ENCODE results near the gene GRIFIN.

The GRIFIN gene

GRCh38 chr7:2476298-2476697 lies at the start of gene GRIFIN:
TSS of gene GRIFIN (minus strand) at chr7:2476398. CDS start at chr7:2476383, 15 bp downstream.
- in situ Hi-C loops (cut with MboI; ENCODE audit: low sequenced_read_pairs) = no loop called here

GRCh38 chr7:2524808-2525657 lies 48.8 kb upstream of the GRIFIN start:
- in situ Hi-C loops (cut with MboI; ENCODE audit: low sequenced_read_pairs) = no loop called here

- in situ Hi-C loops (cut with MboI; ENCODE audit: low sequenced_read_pairs) = no loop called here
Measured at GRCh38 chr7:2523941-2524807, 48.0 kb upstream of the GRIFIN start.

GRCh38 chr7:2523461-2523936 lies 47.3 kb upstream of the GRIFIN start:
- in situ Hi-C loops (cut with MboI; ENCODE audit: low sequenced_read_pairs) = no loop called here

GRCh38 chr7:2522780-2523433 lies 46.7 kb upstream of the GRIFIN start:
- in situ Hi-C loops (cut with MboI; ENCODE audit: low sequenced_read_pairs) = no loop called here

- in situ Hi-C loops (cut with MboI; ENCODE audit: low sequenced_read_pairs) = no loop called here
Measured at GRCh38 chr7:2521952-2522591, 45.9 kb upstream of the GRIFIN start.

GRCh38 chr7:2521341-2521745 lies 45.1 kb upstream of the GRIFIN start:
- in situ Hi-C loops (cut with MboI; ENCODE audit: low sequenced_read_pairs) = no loop called here

- in situ Hi-C loops (cut with MboI; ENCODE audit: low sequenced_read_pairs) = no loop called here
Measured at GRCh38 chr7:2520761-2521290, 44.6 kb upstream of the GRIFIN start.

GRCh38 chr7:2520131-2520760 lies 44.0 kb upstream of the GRIFIN start:
- in situ Hi-C loops (cut with MboI; ENCODE audit: low sequenced_read_pairs) = no loop called here

- in situ Hi-C loops (cut with MboI; ENCODE audit: low sequenced_read_pairs) = no loop called here
Measured at GRCh38 chr7:2519119-2519930, 43.1 kb upstream of the GRIFIN start, which contains the start of gene LFNG. TSS of gene LFNG (plus strand) at chr7:2519774. CDS start at chr7:2519862, 88 bp downstream.

- in situ Hi-C loops (cut with MboI; ENCODE audit: low sequenced_read_pairs) = no loop called here
Measured at GRCh38 chr7:2518737-2519118, 42.5 kb upstream of the GRIFIN start.

- in situ Hi-C loops (cut with MboI; ENCODE audit: low sequenced_read_pairs) = no loop called here
Measured at GRCh38 chr7:2517678-2518507, 41.7 kb upstream of the GRIFIN start.

- in situ Hi-C loops (cut with MboI; ENCODE audit: low sequenced_read_pairs) = no loop called here
Measured at GRCh38 chr7:2517026-2517425, 40.8 kb upstream of the GRIFIN start.

- in situ Hi-C loops (cut with MboI; ENCODE audit: low sequenced_read_pairs) = no loop called here
Measured at GRCh38 chr7:2516194-2516555, 40.0 kb upstream of the GRIFIN start.

- in situ Hi-C loops (cut with MboI; ENCODE audit: low sequenced_read_pairs) = no loop called here
Measured at GRCh38 chr7:2515424-2516193, 39.4 kb upstream of the GRIFIN start.

- in situ Hi-C loops (cut with MboI; ENCODE audit: low sequenced_read_pairs) = no loop called here
Measured at GRCh38 chr7:2514473-2515423, 38.5 kb upstream of the GRIFIN start.
